A549 treated with CpdA at 1 μM for 4 hours (cell line): ENCODE results near the gene SHISAL2A. TPM values are rescaled to one million over a fixed set of nuclear protein-coding genes. Genes with fewer than 3 reads are reported as not detected.

Experiments
- total RNA-seq: library from RNA; stranded (reverse); fragments of 200-300 nt; extraction: Qiagen RNA extraction; gene quantifications from 5 replicates; pipeline ENCODE4 v1.2.3, GENCODE V29; 2022; ENCODE audit warnings: low read depth

The SHISAL2A gene
- 0.19 TPM in 1 of 5 replicates, not detected in the others for total RNA-seq

DNA sequence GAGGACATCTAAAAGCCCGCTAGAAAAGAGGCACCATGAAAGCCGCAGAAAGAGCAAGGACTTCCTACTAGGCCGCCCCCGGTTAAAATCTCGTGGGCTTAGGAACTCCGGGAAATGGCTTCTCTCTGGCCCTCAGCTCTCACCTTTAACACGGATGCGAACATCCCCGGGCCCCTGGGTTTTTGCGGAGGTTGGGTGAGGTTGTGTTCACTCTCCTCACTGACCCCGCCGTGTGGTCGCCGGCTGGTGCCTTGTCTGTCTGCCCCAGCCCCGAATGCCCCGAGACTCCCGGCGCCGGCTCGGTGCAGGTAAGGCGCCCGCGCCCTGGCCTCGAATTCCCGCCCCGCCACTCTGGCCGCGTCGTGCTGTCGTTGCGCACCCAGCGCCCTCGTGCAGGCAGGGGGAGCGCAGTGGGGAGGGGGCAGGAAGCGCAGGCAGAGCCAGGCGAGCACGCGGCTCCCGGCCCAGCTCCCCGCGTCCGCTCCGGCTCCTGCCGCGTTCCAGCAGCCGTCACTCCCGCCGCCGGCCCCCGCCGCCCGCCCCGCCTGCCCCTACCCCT lies at the start of gene SHISAL2A:
SHISAL2A (plus strand) TSS at position 437 of the 559 bp plus-strand sequence. CDS start 326 bp downstream, outside the sequence.

GRCh38 chr1:52601991-52602855 lies 30.7 kb upstream of the SHISAL2A start, which contains the start of gene GPX7:
Gene GPX7 (plus strand): TSS chr1:52602371. CDS start chr1:52602410, 39 bp downstream.

GRCh38 chr1:52697795-52698674 lies 65.1 kb downstream of the SHISAL2A start, which contains the start of gene COA7:
Gene COA7 (minus strand): TSS chr1:52698347. CDS start chr1:52698326, 21 bp downstream.

Other genes with a start within 250 kb of the SHISAL2A start
- gene ORC1, start 228.7 kb upstream of the SHISAL2A start, total RNA-seq: 18.0 to 21.4 TPM (median 19.0 TPM) in 5 replicates
- 14.0 to 21.0 TPM (median 19.7 TPM) in 5 replicates for gene PRPF38A, start 228.6 kb upstream of the SHISAL2A start, total RNA-seq
- 15.8 to 26.3 TPM (median 16.9 TPM) in 5 replicates for gene TUT4, start 80.1 kb upstream of the SHISAL2A start, total RNA-seq
- gene GPX7, start 30.8 kb upstream of the SHISAL2A start, total RNA-seq: not detected in 5 replicates
- gene COA7, start 65.2 kb downstream of the SHISAL2A start, total RNA-seq: 19.6 to 24.4 TPM (median 22.0 TPM) in 5 replicates
- 3.4 to 5.3 TPM (median 4.4 TPM) in 5 replicates for gene ZYG11B, start 93.3 kb downstream of the SHISAL2A start, total RNA-seq
- gene ZYG11A, start 209.6 kb downstream of the SHISAL2A start, total RNA-seq: 2.1 to 2.7 TPM (median 2.5 TPM) in 5 replicates